HG02885 (cell line): Measurements from ENCODE around the gene C17orf50.

Experiments used
- ATAC-seq: cut with Tn5 transposase; IDR thresholded peaks from one replicate; pipeline ENCODE4 v1.9.1; 2021; ENCODE audit warnings: mild to moderate bottlenecking; ENCODE audit not compliant: unreplicated experiment, poor library complexity

The C17orf50 gene

GRCh38 chr17:35808240-35808961 lies 47.7 kb downstream of the C17orf50 start:
- no peak for ATAC-seq

DNA sequence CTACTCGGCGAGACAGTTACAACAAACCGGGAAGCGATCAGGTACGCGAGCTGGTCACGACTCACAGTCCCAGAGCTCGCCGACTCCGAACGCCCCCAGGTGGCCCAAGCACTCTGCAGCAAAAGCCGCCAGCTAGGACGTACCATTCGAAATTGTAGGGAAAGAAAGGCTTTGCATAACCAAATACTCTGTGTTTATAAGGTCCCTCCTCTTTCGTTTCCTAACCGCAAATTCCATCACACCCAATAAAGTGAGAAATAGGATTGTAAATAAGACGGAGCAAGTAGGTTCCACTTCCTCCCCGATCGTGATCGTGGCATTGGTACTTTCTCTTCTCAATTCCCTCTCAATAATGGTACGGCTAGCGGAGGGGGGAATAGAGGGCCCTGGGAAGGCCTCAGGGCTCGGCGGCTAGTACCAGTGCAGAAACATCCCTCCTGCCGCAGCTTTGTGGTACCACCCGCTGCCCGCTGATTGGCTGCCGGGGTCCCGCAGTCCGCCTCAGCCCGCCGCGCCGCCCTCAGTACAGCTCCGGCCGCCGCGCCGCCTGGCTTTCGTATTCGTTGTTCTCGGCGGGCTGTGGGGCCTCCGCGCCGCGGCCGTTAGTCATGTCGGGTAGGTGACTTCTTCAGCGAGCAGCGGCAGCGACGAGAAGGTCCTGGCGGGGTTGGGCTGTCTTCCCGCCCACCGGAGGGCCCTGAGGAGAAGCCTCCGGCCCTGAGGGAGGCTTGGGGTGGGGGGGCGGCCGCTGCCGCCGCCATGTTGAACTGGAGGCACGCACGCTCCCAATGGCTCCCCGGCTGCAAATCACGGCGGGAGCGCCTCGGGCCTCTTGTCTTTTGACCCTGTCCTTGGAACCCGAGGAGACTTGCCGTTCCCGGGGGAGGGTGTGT lies 48.5 kb downstream of the C17orf50 start, which contains the start of gene TAF15:
Gene TAF15 (plus strand): TSS at position 523 of the 893 bp plus-strand sequence. CDS start 86 bp downstream, at position 609.
- ATAC-seq: peak; percentile 92

- ATAC-seq: no peak
These were observed 49.3 kb downstream of the C17orf50 start for GRCh38 chr17:35809855-35810461.

DNA sequence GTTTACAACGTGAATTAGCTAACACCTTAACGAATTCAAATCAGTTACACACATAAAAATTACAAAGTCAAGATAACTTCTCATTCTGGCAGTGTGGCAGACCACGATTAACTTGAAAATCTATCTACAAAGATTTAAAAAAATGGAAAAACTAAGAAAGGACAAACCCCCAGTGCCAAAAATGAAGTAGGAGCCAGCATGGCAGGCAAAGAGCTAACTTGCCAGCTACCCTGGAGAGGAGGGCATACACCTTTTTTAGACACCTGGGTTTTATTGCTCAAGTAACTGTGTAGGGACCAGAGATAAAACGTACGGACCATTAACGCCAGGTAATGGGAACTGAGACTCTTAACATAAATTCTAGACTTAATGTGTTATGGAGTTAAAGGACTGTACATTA lies 51.1 kb downstream of the C17orf50 start:
- ATAC-seq: no peak

DNA sequence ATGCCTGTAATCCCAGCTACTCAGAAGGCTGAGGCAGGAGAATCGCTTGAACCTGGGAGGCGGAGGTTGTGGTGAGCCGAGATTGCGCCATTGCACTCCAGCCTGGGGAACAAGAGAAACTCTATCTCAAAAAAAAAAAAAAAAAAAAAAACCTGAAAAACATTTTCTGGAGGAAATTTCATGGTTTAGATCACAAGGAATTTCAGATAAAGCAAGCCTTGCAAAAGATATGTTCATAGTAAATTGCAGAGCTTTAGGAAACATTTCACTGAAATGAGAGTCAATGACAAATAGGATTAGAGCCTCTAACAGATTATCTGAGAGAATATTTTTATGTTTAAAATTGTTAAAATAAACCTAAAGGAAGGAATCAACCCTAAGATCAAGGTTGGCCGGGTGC lies 51.8 kb downstream of the C17orf50 start:
- ATAC-seq: no peak
